Measurements from ENCODE around the gene SIMC1.
"Not testable (repeated sequence)": the region's sequence is repeated elsewhere in the genome, so short reads cannot be mapped to it uniquely, and the experiment has no call there.

Gene SIMC1

GRCh38 chr5:176237971-176238644 lies at the start of gene SIMC1:
Gene SIMC1 (plus strand): TSS chr5:176238424. CDS start chr5:176238509, 85 bp downstream.
- peak; percentile 20 to 41 for DNase-seq (ENCODE audit: low read depth in 2 of 2)

GRCh38 chr5:176188506-176189193 lies 49.6 kb upstream of the SIMC1 start:
- no peak for DNase-seq (ENCODE audit: low read depth in 2 of 2)

- DNase-seq (ENCODE audit: low read depth in 2 of 2), result no peak
These were observed 48.4 kb upstream of the SIMC1 start for GRCh38 chr5:176189857-176190256.

- no peak for DNase-seq (ENCODE audit: low read depth in 2 of 2)
These were observed 47.1 kb upstream of the SIMC1 start for GRCh38 chr5:176190886-176191755.

GRCh38 chr5:176192094-176192721 lies 46.0 kb upstream of the SIMC1 start:
- no peak for DNase-seq (ENCODE audit: low read depth in 2 of 2)

- not testable (repeated sequence) for DNase-seq (ENCODE audit: low read depth in 2 of 2)
These were observed 45.5 kb upstream of the SIMC1 start for GRCh38 chr5:176192722-176193117.

- DNase-seq (ENCODE audit: low read depth in 2 of 2), result not testable (repeated sequence)
These were observed 44.6 kb upstream of the SIMC1 start for GRCh38 chr5:176193636-176194035.

- DNase-seq (ENCODE audit: low read depth in 2 of 2), result not testable (repeated sequence)
These were observed 43.8 kb upstream of the SIMC1 start for GRCh38 chr5:176194238-176195083.

- not testable (repeated sequence) for DNase-seq (ENCODE audit: low read depth in 2 of 2)
These were observed 43.2 kb upstream of the SIMC1 start for GRCh38 chr5:176195084-176195413.

GRCh38 chr5:176195487-176196207 lies 42.6 kb upstream of the SIMC1 start:
- not testable (repeated sequence) for DNase-seq (ENCODE audit: low read depth in 2 of 2)

GRCh38 chr5:176196781-176197180 lies 41.4 kb upstream of the SIMC1 start:
- not testable (repeated sequence) for DNase-seq (ENCODE audit: low read depth in 2 of 2)

- not testable (repeated sequence) for DNase-seq (ENCODE audit: low read depth in 2 of 2)
These were observed 40.9 kb upstream of the SIMC1 start for GRCh38 chr5:176197234-176197858.

GRCh38 chr5:176198299-176198698 lies 39.9 kb upstream of the SIMC1 start:
- not testable (repeated sequence) for DNase-seq (ENCODE audit: low read depth in 2 of 2)

- not testable (repeated sequence) for DNase-seq (ENCODE audit: low read depth in 2 of 2)
These were observed 39.1 kb upstream of the SIMC1 start for GRCh38 chr5:176198991-176199733.

- not testable (repeated sequence) for DNase-seq (ENCODE audit: low read depth in 2 of 2)
These were observed 38.3 kb upstream of the SIMC1 start for GRCh38 chr5:176199803-176200399.

GRCh38 chr5:176201811-176202210 lies 36.4 kb upstream of the SIMC1 start:
- no peak for DNase-seq (ENCODE audit: low read depth in 2 of 2)

GRCh38 chr5:176203086-176203485 lies 35.1 kb upstream of the SIMC1 start:
- no peak for DNase-seq (ENCODE audit: low read depth in 2 of 2)

GRCh38 chr5:176203535-176203934 lies 34.7 kb upstream of the SIMC1 start:
- DNase-seq (ENCODE audit: low read depth in 2 of 2), result not testable (repeated sequence)

All from stimulated activated CD4-positive, alpha-beta T cell treated with anti-CD3 and anti-CD28 coated beads, Interleukin-12 subunit alpha, Interleukin-12 subunit beta, amount 100 ng/mL, for 24 hours (primary cell).